SU-DHL-6 (cell line): ENCODE measurements around the gene ERC1.

Source experiments
- EZH2phosphoT487 ChIP-seq: fragments of 200-600 bp; sonication (generic), shearing (Covaris generic); conservative IDR thresholded peaks from 2 replicates; pipeline ENCODE4 v1.6.1; 2018; ENCODE audit warnings: mild to moderate bottlenecking, antibody characterized with exemption, low read length, moderate library complexity, mixed read lengths
- TF ChIP-seq, protein P1 (sequence below): fragments of 200-600 bp; sonication (generic); IDR thresholded peaks from one replicate; pipeline ENCODE4 v1.5.1; 2017; ENCODE audit warnings: antibody characterized with exemption, mild to moderate bottlenecking, low read length, moderate library complexity; ENCODE audit not compliant: insufficient read depth, poor library complexity, severe bottlenecking

GRCh38 chr12:1505576-1505975 lies 514.6 kb downstream of the ERC1 start:
- TF ChIP-seq, protein P1, sequence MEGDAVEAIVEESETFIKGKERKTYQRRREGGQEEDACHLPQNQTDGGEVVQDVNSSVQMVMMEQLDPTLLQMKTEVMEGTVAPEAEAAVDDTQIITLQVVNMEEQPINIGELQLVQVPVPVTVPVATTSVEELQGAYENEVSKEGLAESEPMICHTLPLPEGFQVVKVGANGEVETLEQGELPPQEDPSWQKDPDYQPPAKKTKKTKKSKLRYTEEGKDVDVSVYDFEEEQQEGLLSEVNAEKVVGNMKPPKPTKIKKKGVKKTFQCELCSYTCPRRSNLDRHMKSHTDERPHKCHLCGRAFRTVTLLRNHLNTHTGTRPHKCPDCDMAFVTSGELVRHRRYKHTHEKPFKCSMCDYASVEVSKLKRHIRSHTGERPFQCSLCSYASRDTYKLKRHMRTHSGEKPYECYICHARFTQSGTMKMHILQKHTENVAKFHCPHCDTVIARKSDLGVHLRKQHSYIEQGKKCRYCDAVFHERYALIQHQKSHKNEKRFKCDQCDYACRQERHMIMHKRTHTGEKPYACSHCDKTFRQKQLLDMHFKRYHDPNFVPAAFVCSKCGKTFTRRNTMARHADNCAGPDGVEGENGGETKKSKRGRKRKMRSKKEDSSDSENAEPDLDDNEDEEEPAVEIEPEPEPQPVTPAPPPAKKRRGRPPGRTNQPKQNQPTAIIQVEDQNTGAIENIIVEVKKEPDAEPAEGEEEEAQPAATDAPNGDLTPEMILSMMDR: no peak
- no peak for TF ChIP-seq EZH2phosphoT487
